Tibial artery (tissue), 4 donors: ENCODE results near the gene MRTFB.
"Not testable (repeated sequence)": the region's sequence is repeated elsewhere in the genome, so short reads cannot be mapped to it uniquely, and the experiment has no call there.

Source experiments
- DNase-seq, 2 donors: peaks; one replicate each; pipeline ENCODE4 v3.0.0-alpha.2; 2019
- H3K27ac ChIP-seq, 2 donors: fragments of 200-600 bp; sonication (generic) in 1 of 2; 1 replicate in 1 of 2; 2 replicates in 1 of 2; pipeline ENCODE4 v1.5.1; 2018 to 2019; ENCODE audit warnings: mild to moderate bottlenecking in 1 of 2
- H3K27me3 ChIP-seq, 2 donors: fragments of 200-600 bp; sonication (generic) in 1 of 2; one replicate each; pipeline versions ENCODE4 v1.5.1 to v1.6.0; 2016 to 2019
- H3K36me3 ChIP-seq, 3 donors: fragments of 200-600 bp; sonication (generic) in 2 of 3; one replicate each; pipeline ENCODE4 v1.5.1; 2016 to 2019; ENCODE audit warnings: mild to moderate bottlenecking in 2 of 3
- H3K4me1 ChIP-seq, 4 donors: fragments of 200-600 bp; sonication (generic) in 2 of 4; 1 replicate in 3 of 4; 2 replicates in 1 of 4; pipeline ENCODE4 v1.5.1; 2016 to 2019
- H3K4me3 ChIP-seq, 2 donors: fragments of 200-600 bp; sonication (generic) in 1 of 2; 1 replicate in 1 of 2; 2 replicates in 1 of 2; pipeline ENCODE4 v1.5.1; 2018 to 2019; ENCODE audit warnings: mild to moderate bottlenecking in 2 of 2
- H3K9me3 ChIP-seq, 3 donors: fragments of 200-600 bp; sonication (generic) in 1 of 3; one replicate each; pipeline ENCODE4 v1.5.1; 2016 to 2019
- intact Hi-C: fragments of 100-400 bp; cut with DNase I; formaldehyde crosslinking; loops from one replicate; pipeline ENCODE4 v1.15.0; 2023; ENCODE audit warnings: low total_unique reads
- TF ChIP-seq, protein P1 (sequence below), 2 experiments: fragments of 200-600 bp in 1 of 2; fragments of 450-650 bp in 1 of 2; IDR thresholded peaks; one replicate each; pipeline ENCODE4 v1.5.1; 2017 to 2019; ENCODE audit warnings: antibody characterized with exemption in 2 of 2, mild to moderate bottlenecking in 1 of 2, moderate library complexity in 1 of 2

The MRTFB gene

DNA sequence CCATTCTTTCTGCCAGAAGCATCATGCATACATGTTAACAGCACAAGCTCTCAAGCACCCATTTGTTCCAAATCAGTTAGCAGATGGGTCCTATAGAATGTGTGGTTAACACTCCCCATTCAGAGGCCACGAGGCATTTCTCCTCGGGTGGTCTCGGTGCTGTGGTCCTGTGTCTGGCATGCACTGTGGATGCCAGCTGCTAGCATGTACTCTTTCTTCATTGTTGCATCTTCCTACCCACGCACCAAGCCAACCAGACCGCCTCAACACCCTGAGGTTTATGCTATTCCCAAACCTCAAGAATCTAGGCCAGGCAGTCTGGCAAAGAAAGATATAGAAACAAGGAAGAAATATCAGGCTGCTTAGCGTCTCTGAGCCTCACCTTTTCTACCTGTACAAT, 27.8 kb upstream of the MRTFB start:
- peaks cover 0 to 12% (median under 1%) of the 10 kb centered on the region in 4 donors for H3K4me1 ChIP-seq
- no peak overlapping the region for H3K27ac ChIP-seq
- no peaks in the 10 kb centered on the region for H3K27me3 ChIP-seq
- TF ChIP-seq, protein P1, sequence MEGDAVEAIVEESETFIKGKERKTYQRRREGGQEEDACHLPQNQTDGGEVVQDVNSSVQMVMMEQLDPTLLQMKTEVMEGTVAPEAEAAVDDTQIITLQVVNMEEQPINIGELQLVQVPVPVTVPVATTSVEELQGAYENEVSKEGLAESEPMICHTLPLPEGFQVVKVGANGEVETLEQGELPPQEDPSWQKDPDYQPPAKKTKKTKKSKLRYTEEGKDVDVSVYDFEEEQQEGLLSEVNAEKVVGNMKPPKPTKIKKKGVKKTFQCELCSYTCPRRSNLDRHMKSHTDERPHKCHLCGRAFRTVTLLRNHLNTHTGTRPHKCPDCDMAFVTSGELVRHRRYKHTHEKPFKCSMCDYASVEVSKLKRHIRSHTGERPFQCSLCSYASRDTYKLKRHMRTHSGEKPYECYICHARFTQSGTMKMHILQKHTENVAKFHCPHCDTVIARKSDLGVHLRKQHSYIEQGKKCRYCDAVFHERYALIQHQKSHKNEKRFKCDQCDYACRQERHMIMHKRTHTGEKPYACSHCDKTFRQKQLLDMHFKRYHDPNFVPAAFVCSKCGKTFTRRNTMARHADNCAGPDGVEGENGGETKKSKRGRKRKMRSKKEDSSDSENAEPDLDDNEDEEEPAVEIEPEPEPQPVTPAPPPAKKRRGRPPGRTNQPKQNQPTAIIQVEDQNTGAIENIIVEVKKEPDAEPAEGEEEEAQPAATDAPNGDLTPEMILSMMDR (IDR thresholded peaks at IDR 0.05), result no peak
- H3K36me3 ChIP-seq, result no peaks in the 10 kb centered on the region
- no peak for DNase-seq
- H3K4me3 ChIP-seq, result no peak overlapping the region
- intact Hi-C loops, result no loop called here
- H3K9me3 ChIP-seq, result peaks cover 0 to 5% (median 0%) of the 10 kb centered on the region in 3 donors

DNA sequence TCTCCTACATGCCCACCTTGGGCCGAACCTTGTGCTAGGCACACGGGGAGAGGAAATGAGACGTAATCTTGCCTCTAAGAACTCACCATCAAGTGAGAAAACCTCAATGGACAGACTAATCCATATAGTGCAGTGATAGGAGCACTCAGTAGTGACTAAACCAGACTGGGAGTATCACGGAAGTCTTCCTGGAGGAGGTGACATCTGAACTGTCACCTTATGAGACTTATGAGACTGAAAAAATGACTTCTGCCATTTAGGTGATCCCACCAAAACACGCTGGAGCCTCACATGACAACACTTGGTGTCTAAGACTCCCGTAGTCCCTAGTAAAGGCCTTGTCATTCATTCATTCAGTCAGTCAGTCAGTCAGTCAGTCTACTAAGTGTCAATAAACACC, 27.3 kb upstream of the MRTFB start:
- intact Hi-C loops, result no loop called here
- Histone ChIP-seq H3K4me1 (peaks cover 0 to 18% (median 6%) of the 10 kb centered on the region in 4 donors), H3K27me3 (no peaks in the 10 kb centered on the region), H3K4me3 (no peak overlapping the region), H3K9me3 (peaks cover 0 to 5% (median 0%) of the 10 kb centered on the region in 3 donors), H3K27ac (no peak overlapping the region), H3K36me3 (no peaks in the 10 kb centered on the region)
- no peak for DNase-seq
- TF ChIP-seq, protein P1 (IDR thresholded peaks at IDR 0.05), result no peak

DNA sequence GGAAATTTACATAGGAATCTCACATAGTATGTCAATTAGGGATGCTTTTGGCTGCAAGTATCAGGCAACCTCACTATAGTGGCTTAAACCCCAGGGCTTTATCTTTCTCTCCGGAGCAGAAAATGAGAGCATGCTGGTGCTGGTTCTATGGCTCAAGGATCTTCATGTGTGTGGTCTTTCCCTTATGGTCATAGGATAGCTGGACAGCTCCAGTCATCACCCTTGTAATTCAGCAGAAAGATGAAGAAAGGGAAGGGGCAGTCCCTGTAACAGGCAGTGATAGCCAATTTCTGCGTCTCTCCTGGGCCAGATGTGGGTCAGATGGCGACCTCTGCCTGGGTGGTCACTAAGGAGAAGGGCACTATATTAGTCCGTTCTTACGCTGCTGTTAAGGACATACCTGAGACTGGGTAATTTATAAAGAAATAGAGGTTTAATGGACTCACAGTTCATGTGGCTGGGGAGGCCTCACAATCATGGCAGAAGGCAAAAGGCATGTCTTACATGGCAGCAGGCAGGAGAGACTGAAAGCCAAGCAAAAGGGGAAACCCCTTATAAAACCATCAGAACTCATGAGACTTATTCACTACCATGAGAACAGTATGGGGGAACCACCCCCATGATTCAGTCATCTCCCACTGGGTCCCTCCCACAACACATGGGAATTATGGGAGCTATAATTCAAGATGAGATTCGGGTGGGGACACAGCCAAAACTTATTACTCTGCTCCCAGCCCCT, 23.8 kb upstream of the MRTFB start:
- H3K9me3 ChIP-seq, H3K27me3 ChIP-seq, H3K4me3 ChIP-seq, DNase-seq, H3K36me3 ChIP-seq, H3K27ac ChIP-seq, intact Hi-C loops: not testable (repeated sequence)
- peaks cover 0 to 29% (median 13%) of the 10 kb centered on the region in 4 donors for H3K4me1 ChIP-seq

DNA sequence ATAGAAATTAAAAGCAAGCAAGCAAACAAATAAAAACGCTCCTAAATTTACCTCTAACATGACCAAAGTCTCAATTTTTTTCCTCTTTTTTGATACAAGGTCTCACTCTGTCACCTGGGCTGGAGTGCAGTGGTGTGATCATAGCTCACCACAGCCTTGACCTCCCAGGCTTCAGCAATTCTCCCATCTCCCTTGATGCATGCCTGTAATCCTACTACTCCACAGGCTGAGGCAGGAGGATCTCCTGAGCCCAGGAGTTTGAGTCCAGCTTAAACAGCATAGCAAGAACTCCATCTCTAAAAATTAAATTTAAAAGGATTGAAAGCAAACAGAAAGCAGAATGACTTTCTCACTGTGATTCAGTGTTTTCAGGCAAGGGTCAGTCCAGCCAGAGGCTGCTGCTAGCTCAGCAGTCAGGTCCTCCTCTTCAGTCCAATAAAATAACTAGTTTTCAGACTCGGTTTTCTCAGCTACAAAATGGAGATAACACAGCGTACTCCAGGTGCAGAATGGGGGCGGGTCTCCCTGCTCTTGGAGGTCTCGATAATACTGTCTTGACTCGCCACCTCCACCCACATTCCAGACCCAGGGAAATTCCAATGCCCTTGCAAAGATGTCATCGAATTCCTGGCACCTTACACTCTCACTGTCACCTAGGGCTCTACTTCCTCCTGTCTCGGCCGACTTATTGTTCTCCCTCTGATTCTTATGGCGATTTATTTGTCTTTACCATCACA, 20.7 kb upstream of the MRTFB start:
- no peaks in the 10 kb centered on the region for H3K36me3 ChIP-seq
- TF ChIP-seq, protein P1 (IDR thresholded peaks at IDR 0.05), result no peak
- no peak overlapping the region for H3K27ac ChIP-seq
- no peak for DNase-seq
- no peaks in the 10 kb centered on the region for H3K9me3 ChIP-seq
- H3K27me3 ChIP-seq, result no peaks in the 10 kb centered on the region
- intact Hi-C loops, result no loop called here
- H3K4me3 ChIP-seq, result no peak overlapping the region
- H3K4me1 ChIP-seq, result peaks cover 0 to 18% (median 13%) of the 10 kb centered on the region in 4 donors

DNA sequence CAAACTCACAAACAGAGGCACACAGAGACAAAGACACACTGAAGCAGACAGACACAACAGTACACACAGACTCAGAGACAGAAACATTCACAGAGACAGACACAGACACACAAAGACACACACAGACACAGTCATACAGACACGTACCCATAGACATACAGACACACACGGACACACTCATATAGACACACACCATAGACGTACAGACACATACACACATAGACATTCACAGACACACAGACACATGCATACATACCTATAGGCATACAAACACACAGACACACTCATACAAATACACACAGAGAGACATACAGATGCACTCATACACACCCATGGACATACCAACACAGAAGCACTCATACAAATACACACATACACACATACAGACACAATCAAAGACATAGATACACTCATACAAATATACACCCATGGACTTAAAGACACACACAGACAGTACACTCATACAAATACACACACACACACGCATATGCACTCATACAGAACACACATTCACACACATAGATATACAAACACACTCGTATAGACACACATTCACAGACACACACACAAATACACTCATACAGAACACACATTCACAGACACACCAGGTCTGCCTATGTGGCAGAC, 19.9 kb upstream of the MRTFB start:
- TF ChIP-seq, protein P1 (IDR thresholded peaks at IDR 0.05), result no peak
- intact Hi-C loops, result no loop called here
- DNase-seq, result no peak
- H3K4me3 ChIP-seq, result no peak overlapping the region
- no peak overlapping the region for H3K27ac ChIP-seq
- no peaks in the 10 kb centered on the region for H3K27me3 ChIP-seq
- no peaks in the 10 kb centered on the region for H3K9me3 ChIP-seq
- H3K4me1 ChIP-seq, result peaks cover 0 to 18% (median 13%) of the 10 kb centered on the region in 4 donors
- no peaks in the 10 kb centered on the region for H3K36me3 ChIP-seq

DNA sequence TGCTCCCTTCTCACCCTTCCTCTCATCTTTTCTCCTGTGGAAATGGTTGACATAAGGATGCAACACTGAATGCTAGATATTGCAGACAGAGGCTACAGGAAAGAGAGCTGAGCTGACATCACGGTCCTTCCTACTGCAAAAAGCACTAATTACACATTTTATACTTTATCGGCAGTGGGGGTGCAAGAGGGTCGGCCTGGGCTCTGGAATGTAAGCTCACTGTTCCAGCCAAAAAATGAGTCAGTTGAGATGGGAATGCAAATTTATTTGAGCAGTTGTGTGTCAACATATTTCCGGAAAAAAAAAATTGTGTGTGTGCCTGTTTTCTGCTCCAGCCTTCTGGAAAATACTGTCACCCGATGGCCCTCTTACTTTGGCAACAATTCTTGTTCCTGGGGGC, 14.1 kb upstream of the MRTFB start:
- intact Hi-C loops, result no loop called here
- TF ChIP-seq, protein P1 (IDR thresholded peaks at IDR 0.05), result no peak
- Histone ChIP-seq H3K4me3 (peak overlapping the region in 1 of 2 donors; percentile 17), H3K27ac (peak overlapping the region; percentile 62 to 70), H3K9me3 (no peaks in the 10 kb centered on the region), H3K27me3 (no peaks in the 10 kb centered on the region), H3K36me3 (no peaks in the 10 kb centered on the region), H3K4me1 (peaks cover 0 to 17% (median 6%) of the 10 kb centered on the region in 4 donors)
- DNase-seq, result no peak
